DOHH2 (cell line): ENCODE data around the gene RBM39.
A peak's percentile ranks its signal among the peaks of the same experiment; 100 is the strongest.

Experiments
- H3F3A ChIP-seq: fragments of 200-600 bp; sonication (generic), shearing (Covaris generic); 2 replicates; pipeline ENCODE4 v1.6.0; 2016; ENCODE audit warnings: antibody characterized with exemption, mild to moderate bottlenecking; ENCODE audit not compliant: control insufficient read depth, insufficient read depth
- H3K27ac ChIP-seq: fragments of 200-600 bp; sonication (generic); 2 replicates; pipeline ENCODE4 v1.5.1; 2014; ENCODE audit warnings: low read depth, mild to moderate bottlenecking, low read length, moderate library complexity
- H3K27me3 ChIP-seq: fragments of 200-600 bp; sonication (generic); 2 replicates; pipeline ENCODE4 v1.6.1; 2014; ENCODE audit warnings: mild to moderate bottlenecking, low read length, mixed read lengths; ENCODE audit not compliant: control insufficient read depth
- H3K36me3 ChIP-seq: fragments of 200-600 bp; sonication (generic); 2 replicates; pipeline ENCODE4 v1.6.1; 2014; ENCODE audit warnings: mild to moderate bottlenecking, low read length, moderate library complexity, mixed read lengths; ENCODE audit not compliant: control insufficient read depth
- H3K4me1 ChIP-seq: fragments of 200-600 bp; sonication (generic); 2 replicates; pipeline ENCODE4 v1.6.1; 2014; ENCODE audit warnings: mild to moderate bottlenecking, low read length, mixed read lengths; ENCODE audit not compliant: control insufficient read depth
- H3K4me2 ChIP-seq: fragments of 200-600 bp; sonication (generic); 2 replicates; pipeline ENCODE4 v1.6.0; 2014; ENCODE audit warnings: mild to moderate bottlenecking, low read length, moderate library complexity
- H3K4me3 ChIP-seq: fragments of 200-600 bp; sonication (generic); 2 replicates; pipeline ENCODE4 v1.5.1; 2014; ENCODE audit warnings: mild to moderate bottlenecking, low read length, mixed read lengths
- H3K79me2 ChIP-seq: fragments of 200-600 bp; sonication (generic); 2 replicates; pipeline ENCODE4 v1.6.1; 2014; ENCODE audit warnings: mild to moderate bottlenecking, low read length, mixed read lengths; ENCODE audit not compliant: control insufficient read depth
- H3K9me2 ChIP-seq: fragments of 200-600 bp; sonication (generic); replicated peaks from 2 replicates; pipeline ENCODE4 v1.6.1; 2014; ENCODE audit warnings: mild to moderate bottlenecking, low read length, mixed read lengths; ENCODE audit not compliant: control insufficient read depth
- H3K9me3 ChIP-seq: fragments of 200-600 bp; sonication (generic); 2 replicates; pipeline ENCODE4 v1.6.1; 2014; ENCODE audit warnings: antibody characterized with exemption, low read length, mixed read lengths; ENCODE audit not compliant: control insufficient read depth, insufficient read depth
- H4K20me1 ChIP-seq: fragments of 200-600 bp; sonication (generic); 2 replicates; pipeline ENCODE4 v1.6.0; 2014; ENCODE audit warnings: low read depth, mild to moderate bottlenecking, antibody characterized with exemption, low read length, moderate library complexity; ENCODE audit not compliant: control insufficient read depth, insufficient read depth
- EZH2phosphoT487 ChIP-seq: fragments of 200-600 bp; sonication (generic); IDR thresholded peaks from 2 replicates; pipeline ENCODE4 v1.6.1; 2017; ENCODE audit warnings: borderline replicate concordance, mild to moderate bottlenecking, antibody characterized with exemption, low read length, moderate library complexity, mixed read lengths
- TF ChIP-seq, protein P1 (sequence below): fragments of 200-600 bp; sonication (generic); IDR thresholded peaks from one replicate; pipeline ENCODE4 v1.5.1; 2014; ENCODE audit warnings: antibody characterized with exemption, mild to moderate bottlenecking, low read depth, low read length; ENCODE audit not compliant: poor library complexity, severe bottlenecking

RBM39 gene

DNA sequence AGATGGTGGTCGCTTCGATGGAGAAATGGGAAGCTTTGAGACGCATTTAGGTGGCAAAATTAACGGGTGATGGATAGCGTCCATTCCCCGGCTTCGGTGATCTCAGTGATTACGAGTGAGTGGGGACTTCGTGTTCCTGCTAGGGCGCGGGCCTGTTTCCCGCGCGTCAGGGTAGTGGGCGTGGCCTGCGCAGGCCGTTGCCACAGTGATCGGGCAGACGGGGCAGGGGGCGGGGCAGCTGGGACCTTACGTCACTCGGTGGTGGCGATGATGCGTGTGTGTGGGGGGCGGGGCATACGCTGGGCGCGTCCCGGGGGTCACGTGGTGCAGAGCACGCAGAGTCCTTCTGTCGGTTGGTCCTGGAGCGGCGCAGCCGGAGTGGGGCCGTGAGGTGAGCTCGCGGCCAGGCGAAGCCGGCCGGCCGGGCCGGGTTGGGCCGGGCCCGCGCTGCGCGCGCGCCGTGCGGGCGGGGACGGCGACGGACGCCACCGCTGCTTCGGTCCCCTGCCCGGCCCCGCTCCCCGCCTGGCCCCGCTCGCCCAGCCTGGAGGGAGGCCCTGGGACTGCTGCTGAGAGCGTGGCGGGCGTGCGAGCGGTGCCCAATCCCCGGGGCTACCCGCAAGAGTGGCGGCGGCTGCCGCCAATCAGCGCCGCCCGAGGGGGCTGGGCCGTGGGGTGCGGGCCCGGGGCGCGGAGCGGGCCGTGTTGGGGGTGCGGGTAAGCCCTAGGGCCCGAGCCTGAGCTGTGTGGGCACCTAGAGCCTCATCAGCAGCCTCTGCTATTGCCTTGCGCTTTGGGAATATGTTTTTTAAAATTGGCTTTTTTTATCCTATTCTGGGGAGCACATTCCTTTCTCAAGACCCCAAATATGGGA is 29.9 kb upstream of the RBM39 start, which contains the start of gene PHF20:
Gene PHF20, plus strand, starts transcription at position 327 of the 874 bp plus-strand sequence. CDS start 29,508 bp downstream, outside the sequence.
- Histone ChIP-seq H3K9me3 (peaks cover 5% of the 10 kb centered on the region; the same call in 1 of the 2 replicates), H3K4me2 (peak within 1 kb of the TSS; percentile 97), H3K27ac (peak within 1 kb of the TSS; percentile 36), H3F3A (peaks cover 12% of the 10 kb centered on the region), H3K36me3 (peaks cover 31% of the 10 kb centered on the region), H3K9me2 (no peaks in the 10 kb centered on the region), H3K27me3 (no peaks in the 10 kb centered on the region), H3K4me3 (peak within 1 kb of the TSS; percentile 79), H3K79me2 (peaks cover 47% of the 10 kb centered on the region), H4K20me1 (no peaks in the 10 kb centered on the region), H3K4me1 (peaks cover 46% of the 10 kb centered on the region)
- TF ChIP-seq EZH2phosphoT487, result no peak
- TF ChIP-seq, protein P1, sequence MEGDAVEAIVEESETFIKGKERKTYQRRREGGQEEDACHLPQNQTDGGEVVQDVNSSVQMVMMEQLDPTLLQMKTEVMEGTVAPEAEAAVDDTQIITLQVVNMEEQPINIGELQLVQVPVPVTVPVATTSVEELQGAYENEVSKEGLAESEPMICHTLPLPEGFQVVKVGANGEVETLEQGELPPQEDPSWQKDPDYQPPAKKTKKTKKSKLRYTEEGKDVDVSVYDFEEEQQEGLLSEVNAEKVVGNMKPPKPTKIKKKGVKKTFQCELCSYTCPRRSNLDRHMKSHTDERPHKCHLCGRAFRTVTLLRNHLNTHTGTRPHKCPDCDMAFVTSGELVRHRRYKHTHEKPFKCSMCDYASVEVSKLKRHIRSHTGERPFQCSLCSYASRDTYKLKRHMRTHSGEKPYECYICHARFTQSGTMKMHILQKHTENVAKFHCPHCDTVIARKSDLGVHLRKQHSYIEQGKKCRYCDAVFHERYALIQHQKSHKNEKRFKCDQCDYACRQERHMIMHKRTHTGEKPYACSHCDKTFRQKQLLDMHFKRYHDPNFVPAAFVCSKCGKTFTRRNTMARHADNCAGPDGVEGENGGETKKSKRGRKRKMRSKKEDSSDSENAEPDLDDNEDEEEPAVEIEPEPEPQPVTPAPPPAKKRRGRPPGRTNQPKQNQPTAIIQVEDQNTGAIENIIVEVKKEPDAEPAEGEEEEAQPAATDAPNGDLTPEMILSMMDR, result no peak

DNA sequence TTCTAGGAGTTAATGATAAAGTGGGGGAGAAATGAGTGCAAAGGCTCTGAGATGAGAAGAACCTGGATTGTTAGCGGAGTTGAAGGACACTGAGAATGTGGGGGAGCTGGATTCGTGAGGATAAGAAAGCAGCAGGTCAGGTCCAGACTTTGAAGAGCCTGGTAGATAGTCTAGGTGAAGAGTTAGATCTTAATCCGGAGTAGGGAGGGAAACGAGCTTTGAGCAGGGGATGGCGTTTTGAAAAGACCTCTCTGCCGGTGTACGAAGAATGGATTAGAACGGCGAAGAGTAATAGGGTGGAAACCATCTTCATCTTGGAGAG is 29.3 kb upstream of the RBM39 start:
- Histone ChIP-seq H3F3A (peaks cover 12% of the 10 kb centered on the region), H3K4me3 (peak overlapping the region; percentile 79), H3K36me3 (peaks cover 30% of the 10 kb centered on the region), H3K9me2 (no peaks in the 10 kb centered on the region), H3K27me3 (no peaks in the 10 kb centered on the region), H3K4me1 (peaks cover 46% of the 10 kb centered on the region), H3K27ac (no peak overlapping the region), H4K20me1 (no peaks in the 10 kb centered on the region), H3K4me2 (peak overlapping the region; percentile 53), H3K79me2 (peaks cover 41% of the 10 kb centered on the region), H3K9me3 (peaks cover 5% of the 10 kb centered on the region; the same call in 1 of the 2 replicates)
- TF ChIP-seq, protein P1, result no peak
- TF ChIP-seq EZH2phosphoT487, result no peak

DNA sequence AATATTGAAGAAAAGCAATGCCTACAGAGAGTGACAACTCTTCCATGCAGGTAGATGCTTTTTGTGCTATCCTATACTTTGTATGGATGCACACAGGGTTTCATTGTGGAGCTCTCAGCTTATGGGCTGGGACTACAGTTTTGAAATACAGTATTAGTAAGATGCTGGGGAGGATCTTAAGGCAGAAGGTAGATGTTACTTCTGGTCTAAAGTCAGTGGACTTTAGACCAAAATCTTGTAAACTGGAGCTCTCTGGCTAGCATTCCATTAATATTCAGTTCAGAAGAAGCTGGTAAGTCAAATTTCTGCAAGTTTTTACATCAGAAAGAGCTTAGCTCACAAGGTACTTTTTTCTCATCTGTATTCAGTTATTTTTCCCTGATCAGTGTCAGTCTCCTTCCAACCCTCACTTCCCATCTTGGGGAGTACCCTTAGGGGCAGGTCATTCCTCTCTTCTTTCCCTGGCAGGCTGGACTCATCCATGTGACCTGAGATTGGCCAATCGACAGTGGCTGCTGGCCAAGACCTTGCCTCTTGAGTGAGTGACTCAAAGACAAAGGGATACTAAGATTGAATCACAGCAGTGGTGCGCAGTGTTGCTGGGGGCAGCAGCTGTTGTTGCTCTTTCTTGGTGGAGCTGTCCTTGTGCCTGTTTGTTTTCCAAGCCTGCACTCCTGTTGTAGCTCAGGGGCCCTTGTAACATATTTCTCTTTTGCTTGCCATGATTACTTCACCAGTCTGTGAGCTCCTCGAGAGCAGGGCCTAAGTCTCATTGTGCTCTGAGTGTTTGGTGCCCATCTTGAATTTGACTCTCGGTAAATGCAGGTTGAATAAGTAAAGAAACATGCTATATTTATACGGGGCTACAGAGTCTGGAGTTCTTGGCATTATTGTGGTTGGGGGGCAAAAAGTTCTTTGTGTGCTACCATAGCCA is 26.9 kb upstream of the RBM39 start:
- Histone ChIP-seq H4K20me1 (no peaks in the 10 kb centered on the region), H3K27ac (peak overlapping the region; percentile 64), H3K9me3 (peaks cover 5% of the 10 kb centered on the region; the same call in 1 of the 2 replicates), H3F3A (peaks cover 12% of the 10 kb centered on the region), H3K27me3 (no peaks in the 10 kb centered on the region), H3K4me3 (peak overlapping the region; percentile 36; the same call in 1 of the 2 replicates), H3K36me3 (peaks cover 17% of the 10 kb centered on the region), H3K79me2 (peaks cover 19% of the 10 kb centered on the region), H3K4me1 (peaks cover 39% of the 10 kb centered on the region), H3K9me2 (no peaks in the 10 kb centered on the region), H3K4me2 (peak overlapping the region; percentile 52)
- TF ChIP-seq, protein P1, result no peak
- TF ChIP-seq EZH2phosphoT487, result no peak
